Natural killer cell (primary cell): Measurements from ENCODE around the gene EOMES. TPM values are rescaled to one million over a fixed set of nuclear protein-coding genes. Genes with fewer than 3 reads are reported as not detected.

Source experiments
- ATAC-seq, 3 donors: fragments of 150-1000 bp in 2 of 3; fragments of 200-7000 bp in 1 of 3; cut with Tn5 transposase; 1 replicate in 1 of 3; 2 replicates in 2 of 3; pipeline ENCODE4 v1.10.0; 2021; ENCODE audit warnings: mild to moderate bottlenecking in 2 of 3, moderate library complexity in 2 of 3
- DNase-seq, 2 donors: peaks; one replicate each; pipeline versions ENCODE4 v3.0.0 to v3.0.0-alpha.2; 2013 to 2021; ENCODE audit warnings: mixed read lengths in 1 of 2
- H3K27ac ChIP-seq: one replicate; pipeline ENCODE4 v1.5.1; 2013; ENCODE audit warnings: mild to moderate bottlenecking, low read length
- H3K27me3 ChIP-seq: one replicate; pipeline ENCODE4 v1.6.1; 2013; ENCODE audit warnings: low read length; ENCODE audit not compliant: control insufficient read depth, insufficient read depth
- H3K36me3 ChIP-seq: one replicate; pipeline ENCODE4 v1.6.1; 2013; ENCODE audit warnings: low read length; ENCODE audit not compliant: control insufficient read depth, insufficient read depth
- H3K4me1 ChIP-seq: one replicate; pipeline ENCODE4 v1.6.1; 2013; ENCODE audit warnings: low read length; ENCODE audit not compliant: control insufficient read depth, insufficient read depth
- H3K4me3 ChIP-seq: one replicate; pipeline ENCODE4 v1.5.1; 2013; ENCODE audit warnings: low read length
- H3K9me3 ChIP-seq: one replicate; pipeline ENCODE4 v1.6.1; 2013; ENCODE audit warnings: low read length; ENCODE audit not compliant: control insufficient read depth, insufficient read depth
- H3K27ac Mint-ChIP-seq, 2 donors: one replicate each; pipeline ENCODE4 v1.8.0; 2022; ENCODE audit warnings: mild to moderate bottlenecking in 2 of 2, mixed read lengths in 2 of 2, moderate library complexity in 1 of 2
- H3K27me3 Mint-ChIP-seq, 2 donors: one replicate each; pipeline ENCODE4 v1.8.0; 2022; ENCODE audit warnings: low read depth in 2 of 2, mixed read lengths in 2 of 2
- H3K36me3 Mint-ChIP-seq: one replicate; pipeline ENCODE4 v1.8.0; 2022; ENCODE audit warnings: mixed read lengths
- H3K4me1 Mint-ChIP-seq, 2 donors: one replicate each; pipeline ENCODE4 v1.8.0; 2022; ENCODE audit warnings: mixed read lengths in 2 of 2
- H3K4me3 Mint-ChIP-seq: one replicate; pipeline ENCODE4 v1.8.0; 2022; ENCODE audit warnings: mild to moderate bottlenecking, moderate library complexity, mixed read lengths
- H3K9me3 Mint-ChIP-seq, 2 donors: one replicate each; pipeline ENCODE4 v1.8.0; 2022; ENCODE audit warnings: mixed read lengths in 2 of 2
- CTCF ChIP-seq: fragments of 200-600 bp; IDR thresholded peaks from one replicate; pipeline ENCODE4 v1.8.0; 2022; ENCODE audit warnings: antibody characterized with exemption
- WGBS: methylation state at CpG from one replicate; pipeline ENCODE4 v1.1.7; 2013; ENCODE audit warnings: missing lambda C conversion rate; ENCODE audit not compliant: insufficient coverage; 5-methylcytosine and 5-hydroxymethylcytosine counted together
- intact Hi-C: fragments of 100-400 bp; cut with micrococcal nuclease; formaldehyde crosslinking; loops from one replicate; pipeline ENCODE4 v1.14.2; 2022
- total RNA-seq, 4 donors: library from RNA; stranded (reverse); fragments of 120-200 nt in 1 of 4; gene quantifications; one replicate each; pipeline versions ENCODE4 v1.2.3 to v1.2.4, GENCODE V29; 2013 to 2022

The EOMES gene
- total RNA-seq, 3 donors from 2014 or later (not counting 1 experiment from before 2014, with no cell fraction given) = 30.3 to 64.0 (median 32.2) TPM

- no peaks in the 10 kb centered on the region for H3K9me3 ChIP-seq
- Mint-ChIP-seq H3K4me3 (no peak overlapping the region), H3K4me1 (peaks cover 8% of the 10 kb centered on the region in 2 donors), H3K27me3 (peaks cover 0 to 2% of the 10 kb centered on the region in 2 donors), H3K27ac (no peak overlapping the region), H3K36me3 (no peaks in the 10 kb centered on the region), H3K9me3 (no peaks in the 10 kb centered on the region)
- H3K4me1 ChIP-seq = no peaks in the 10 kb centered on the region
- 89% methylated on average over 5 of the region's 6 CpGs for WGBS
- no peaks in the 10 kb centered on the region for H3K27me3 ChIP-seq
- no peaks in the 10 kb centered on the region for H3K36me3 ChIP-seq
- no peak for TF ChIP-seq CTCF
- ATAC-seq = no peak
- no peak overlapping the region for H3K4me3 ChIP-seq
- intact Hi-C loops = no loop called here
- no peak for DNase-seq
- no peak overlapping the region for H3K27ac ChIP-seq
Measured at GRCh38 chr3:27671101-27671500, 51.0 kb downstream of the EOMES start.

GRCh38 chr3:27670619-27671018 is 51.5 kb downstream of the EOMES start:
- H3K36me3 ChIP-seq = no peaks in the 10 kb centered on the region
- no peak overlapping the region for H3K4me3 ChIP-seq
- ATAC-seq = no peak
- peaks cover 0 to 2% of the 10 kb centered on the region in 2 donors for H3K27me3 Mint-ChIP-seq
- H3K4me1 ChIP-seq = no peaks in the 10 kb centered on the region
- no peaks in the 10 kb centered on the region for H3K36me3 Mint-ChIP-seq
- no peak for TF ChIP-seq CTCF
- intact Hi-C loops = no loop called here
- H3K9me3 Mint-ChIP-seq = no peaks in the 10 kb centered on the region
- H3K9me3 ChIP-seq = no peaks in the 10 kb centered on the region
- no peak overlapping the region for H3K27ac ChIP-seq
- DNase-seq = no peak
- H3K4me1 Mint-ChIP-seq = peaks cover 8% of the 10 kb centered on the region in 2 donors
- no peak overlapping the region for H3K27ac Mint-ChIP-seq
- no peaks in the 10 kb centered on the region for H3K27me3 ChIP-seq
- no peak overlapping the region for H3K4me3 Mint-ChIP-seq

- Mint-ChIP-seq H3K4me3 (no peak overlapping the region), H3K27me3 (peaks cover 0 to 1% of the 10 kb centered on the region in 2 donors), H3K36me3 (no peaks in the 10 kb centered on the region), H3K9me3 (no peaks in the 10 kb centered on the region), H3K4me1 (peaks cover 8% of the 10 kb centered on the region in 2 donors), H3K27ac (no peak overlapping the region)
- Histone ChIP-seq H3K9me3 (no peaks in the 10 kb centered on the region), H3K27me3 (no peaks in the 10 kb centered on the region), H3K27ac (no peak overlapping the region), H3K4me1 (no peaks in the 10 kb centered on the region), H3K36me3 (no peaks in the 10 kb centered on the region), H3K4me3 (no peak overlapping the region)
- DNase-seq = no peak
- intact Hi-C loops = no loop called here
- no peak for ATAC-seq
- TF ChIP-seq CTCF = no peak
- WGBS = 79% methylated on average over 2 of the region's 2 CpGs
Measured at GRCh38 chr3:27669591-27669990, 52.5 kb downstream of the EOMES start.

GRCh38 chr3:27667751-27668150 is 54.4 kb downstream of the EOMES start:
- Mint-ChIP-seq H3K27me3 (no peaks in the 10 kb centered on the region), H3K4me1 (peaks cover 8% of the 10 kb centered on the region in 2 donors), H3K27ac (no peak overlapping the region), H3K36me3 (no peaks in the 10 kb centered on the region), H3K4me3 (no peak overlapping the region), H3K9me3 (no peaks in the 10 kb centered on the region)
- H3K27ac ChIP-seq = no peak overlapping the region
- no peak for DNase-seq
- H3K9me3 ChIP-seq = no peaks in the 10 kb centered on the region
- no peak for TF ChIP-seq CTCF
- no peaks in the 10 kb centered on the region for H3K27me3 ChIP-seq
- H3K4me3 ChIP-seq = no peak overlapping the region
- no peaks in the 10 kb centered on the region for H3K4me1 ChIP-seq
- H3K36me3 ChIP-seq = no peaks in the 10 kb centered on the region
- ATAC-seq = no peak
- WGBS = 75% methylated on average over 2 of the region's 2 CpGs
- intact Hi-C loops = no loop called here
